Right cardiac atrium (tissue), 5 donors: Measurements from ENCODE around the gene C6orf58. TPM values are rescaled to one million over a fixed set of nuclear protein-coding genes. Genes with fewer than 3 reads are reported as not detected.

Experiments used
- ATAC-seq, 2 donors: fragments of 200-7000 bp; cut with Tn5 transposase; one replicate each; pipeline versions ENCODE4 v1.8.0 to v1.9.1; 2020; ENCODE audit warnings: moderate library complexity in 2 of 2, mild to moderate bottlenecking in 1 of 2
- DNase-seq, 3 donors: peaks; one replicate each; pipeline ENCODE4 v3.0.0-alpha.2; 2020
- H3K27ac ChIP-seq: one replicate; pipeline ENCODE4 v1.5.1; 2013; ENCODE audit warnings: mild to moderate bottlenecking, low read length, control low read depth, moderate library complexity
- H3K27me3 ChIP-seq: one replicate; pipeline ENCODE4 v1.6.1; 2013; ENCODE audit not compliant: control insufficient read depth, insufficient read depth
- H3K4me1 ChIP-seq: one replicate; pipeline ENCODE4 v1.6.1; 2013; ENCODE audit warnings: low read length; ENCODE audit not compliant: control insufficient read depth, insufficient read depth
- H3K4me3 ChIP-seq: one replicate; pipeline ENCODE4 v1.5.1; 2013; ENCODE audit warnings: low read length, control low read depth
- H3K9me3 ChIP-seq: one replicate; pipeline ENCODE4 v1.6.1; 2013; ENCODE audit warnings: low read length; ENCODE audit not compliant: control insufficient read depth
- WGBS: extraction: QIAGEN DNeasy Blood & Tissue Kit; methylation state at CpG from one replicate; pipeline ENCODE4 v1.1.7; 2013; 5-methylcytosine and 5-hydroxymethylcytosine counted together
- intact Hi-C, 4 donors: fragments of 100-400 bp; cut with DNase I; formaldehyde crosslinking; loops; one replicate each; pipeline versions ENCODE4 v1.11.0 to v1.14.0; 2022 to 2023
- polyA plus RNA-seq: library from polyadenylated mRNA; stranded (reverse); fragments of 200-250 nt; gene quantifications from one replicate; pipeline ENCODE4 v1.2.3, GENCODE V29; 2013
- total RNA-seq, 4 donors: library from RNA; stranded (reverse); fragmentation: NEBNext Ultra II Directional; extraction: Animal tissue kit (Norgen Biotek cat#: 25700); gene quantifications; one replicate each; pipeline ENCODE4 v1.2.1, GENCODE V29; 2021
- donor health status: healthy with polysubstance abuse.
- donor health status: DM: no; HTN: yes; CAD: no.
- donor health status: DM: no; HTN: no; CAD: no.
- donor health status: DM: no; HTN: yes; CAD: no; lungs with severe emphysema.
- donor health status: DM: yes; HTN: yes; CAD: no.

The C6orf58 gene
- total and polyA plus RNA-seq, 5 donors = not detected

DNA sequence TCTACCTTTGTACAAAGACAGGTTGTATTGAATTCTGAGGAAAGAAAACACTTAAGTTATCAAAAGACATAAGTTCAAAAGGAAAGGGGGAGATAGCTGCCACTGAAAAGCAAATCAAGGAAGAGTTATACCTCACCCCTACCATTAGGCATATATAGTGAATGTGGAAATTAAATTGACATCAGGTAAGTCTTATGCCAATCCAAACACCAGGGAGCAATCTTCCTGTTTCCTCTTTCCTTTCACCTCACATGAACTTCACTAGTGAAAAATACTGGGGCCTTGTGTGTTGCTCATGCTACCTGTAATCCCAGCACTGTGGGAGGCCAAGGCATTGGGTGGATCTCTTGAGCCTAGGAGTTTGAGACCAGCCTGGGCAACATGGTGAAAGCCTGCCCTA is 10.9 kb upstream of the C6orf58 start:
- no peaks in the 10 kb centered on the region for H3K27me3 ChIP-seq
- no peaks in the 10 kb centered on the region for H3K9me3 ChIP-seq
- H3K27ac ChIP-seq = no peak overlapping the region
- H3K4me1 ChIP-seq = no peaks in the 10 kb centered on the region
- DNase-seq (no peak), ATAC-seq (no peak)
- intact Hi-C loops = no loop called here
- no peak overlapping the region for H3K4me3 ChIP-seq

DNA sequence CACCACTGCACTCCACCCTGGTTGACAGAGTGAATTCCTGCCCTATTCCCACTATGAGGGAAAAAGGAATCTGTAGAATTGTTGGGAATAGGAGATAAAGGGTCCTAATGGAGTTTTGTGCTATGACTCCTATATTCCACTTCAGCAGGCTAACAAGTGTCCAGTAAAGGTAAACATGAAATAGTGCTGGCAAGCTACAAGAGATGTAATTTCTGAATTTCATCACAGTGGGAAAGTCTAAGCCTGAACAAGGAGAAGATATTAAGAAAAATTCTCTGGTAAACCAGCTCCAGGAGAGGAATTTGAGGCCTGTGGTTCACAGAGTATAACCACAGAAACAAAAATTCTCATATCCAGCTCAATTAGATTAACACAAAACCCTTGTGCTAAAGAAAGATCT is 10.3 kb upstream of the C6orf58 start:
- ATAC-seq = no peak
- DNase-seq = no peak
- no peaks in the 10 kb centered on the region for H3K9me3 ChIP-seq
- H3K4me3 ChIP-seq = no peak overlapping the region
- no peaks in the 10 kb centered on the region for H3K27me3 ChIP-seq
- no peak overlapping the region for H3K27ac ChIP-seq
- intact Hi-C loops = no loop called here
- no peaks in the 10 kb centered on the region for H3K4me1 ChIP-seq

DNA sequence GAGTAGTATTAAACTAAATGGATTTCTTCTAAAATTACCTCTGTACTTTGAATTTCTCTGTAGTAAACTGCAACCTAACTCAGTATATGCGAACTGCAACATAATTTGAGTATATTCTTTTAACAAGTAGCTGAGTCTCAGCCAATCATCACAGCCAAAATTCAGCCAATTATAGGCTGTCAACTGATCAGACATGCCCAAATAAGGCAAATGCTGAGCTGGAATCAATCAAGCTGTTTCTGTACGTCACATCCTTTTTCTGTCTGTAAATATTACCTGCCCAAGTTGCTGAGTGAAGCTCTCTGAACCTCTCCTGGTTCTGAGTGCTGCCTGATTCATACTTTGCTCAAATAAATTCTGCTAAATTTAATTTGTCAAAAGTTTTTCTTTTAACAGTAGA is 9.5 kb upstream of the C6orf58 start:
- no peak overlapping the region for H3K4me3 ChIP-seq
- H3K4me1 ChIP-seq = no peaks in the 10 kb centered on the region
- DNase-seq (no peak), ATAC-seq (no peak)
- H3K27me3 ChIP-seq = no peaks in the 10 kb centered on the region
- 68% methylated on average over 2 of the region's 2 CpGs for WGBS
- no peaks in the 10 kb centered on the region for H3K9me3 ChIP-seq
- intact Hi-C loops = no loop called here
- H3K27ac ChIP-seq = no peak overlapping the region

DNA sequence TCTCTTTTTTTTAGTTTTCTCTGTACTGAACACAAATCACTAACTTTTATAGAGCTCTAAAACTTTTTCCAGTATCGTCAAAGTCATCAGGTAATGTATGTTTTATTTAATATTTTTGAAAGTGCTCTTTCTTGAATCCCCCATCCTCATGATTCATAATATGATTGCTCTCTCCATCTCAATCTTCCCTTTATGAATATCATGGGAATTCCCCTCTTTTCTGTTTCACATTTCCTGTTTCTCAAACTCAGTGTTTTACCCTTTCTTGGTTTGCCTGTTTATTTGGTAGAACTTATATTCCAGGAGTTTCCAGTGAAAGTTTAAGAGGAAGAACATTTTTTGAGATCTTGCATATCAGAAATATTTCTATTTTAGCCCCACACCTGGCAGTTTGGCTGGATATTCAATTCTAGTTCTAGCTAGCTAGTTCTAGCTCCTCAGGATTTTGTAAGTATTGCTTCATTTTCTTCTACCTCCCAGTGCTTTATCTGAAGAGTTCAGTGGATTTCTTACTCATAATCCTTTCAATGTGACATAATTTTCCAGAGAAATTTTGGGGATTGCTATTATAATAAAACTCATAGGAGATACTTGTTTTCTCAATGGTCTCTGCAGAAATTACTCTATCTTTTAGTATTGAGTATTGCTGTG is 6.1 kb upstream of the C6orf58 start:
- H3K27me3 ChIP-seq = no peaks in the 10 kb centered on the region
- 66% methylated on average over 1 of the region's 1 CpG for WGBS
- DNase-seq (no peak), ATAC-seq (no peak)
- no peak overlapping the region for H3K27ac ChIP-seq
- no peaks in the 10 kb centered on the region for H3K9me3 ChIP-seq
- intact Hi-C loops = no loop called here
- no peaks in the 10 kb centered on the region for H3K4me1 ChIP-seq
- no peak overlapping the region for H3K4me3 ChIP-seq

DNA sequence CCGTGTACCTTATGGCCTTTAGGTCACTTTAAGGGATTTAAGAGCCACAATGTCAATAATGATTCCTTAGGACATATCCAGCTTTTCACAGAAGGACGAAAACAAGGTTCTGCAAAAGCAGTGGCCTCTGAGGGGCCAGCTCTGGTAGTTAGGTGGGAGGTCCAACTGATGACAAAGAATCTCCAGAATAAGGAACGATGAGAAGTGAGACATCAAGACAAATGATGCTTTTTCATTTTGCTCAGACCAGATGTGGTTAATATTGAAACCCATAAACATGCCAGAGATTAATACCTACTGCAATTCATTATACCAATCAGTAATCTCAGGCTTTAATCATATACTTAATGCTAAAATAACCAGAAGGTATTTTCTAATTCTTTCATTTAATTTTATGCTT is 1.9 kb downstream of the C6orf58 start:
- Histone ChIP-seq H3K4me1 (no peaks in the 10 kb centered on the region), H3K27me3 (no peaks in the 10 kb centered on the region), H3K27ac (no peak overlapping the region), H3K4me3 (no peak overlapping the region), H3K9me3 (no peaks in the 10 kb centered on the region)
- ATAC-seq (no peak), DNase-seq (no peak)
- intact Hi-C loops = no loop called here
- 60% methylated on average over 3 of the region's 3 CpGs for WGBS

DNA sequence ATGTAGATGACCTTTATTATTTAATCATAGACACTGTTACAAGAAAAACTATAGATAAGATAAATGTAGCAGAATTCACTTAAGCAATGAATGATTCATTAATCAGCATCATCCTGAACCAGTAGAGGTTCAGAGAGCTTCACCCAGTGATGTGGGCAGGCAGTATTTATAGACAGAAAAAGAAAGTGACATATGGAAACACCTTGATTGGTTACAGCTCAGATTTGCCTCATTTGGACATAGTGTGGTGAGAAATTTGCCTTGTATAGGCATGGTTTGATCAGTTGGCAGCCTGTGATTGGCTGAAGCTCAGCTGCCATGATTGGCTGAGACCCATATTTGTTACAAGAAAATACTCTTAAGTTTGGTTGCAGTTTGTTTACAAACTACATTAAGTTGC is 4.6 kb downstream of the C6orf58 start:
- Histone ChIP-seq H3K27ac (no peak overlapping the region), H3K27me3 (no peaks in the 10 kb centered on the region), H3K9me3 (no peaks in the 10 kb centered on the region), H3K4me1 (no peaks in the 10 kb centered on the region), H3K4me3 (no peak overlapping the region)
- intact Hi-C loops = no loop called here
- DNase-seq (no peak), ATAC-seq (no peak)

DNA sequence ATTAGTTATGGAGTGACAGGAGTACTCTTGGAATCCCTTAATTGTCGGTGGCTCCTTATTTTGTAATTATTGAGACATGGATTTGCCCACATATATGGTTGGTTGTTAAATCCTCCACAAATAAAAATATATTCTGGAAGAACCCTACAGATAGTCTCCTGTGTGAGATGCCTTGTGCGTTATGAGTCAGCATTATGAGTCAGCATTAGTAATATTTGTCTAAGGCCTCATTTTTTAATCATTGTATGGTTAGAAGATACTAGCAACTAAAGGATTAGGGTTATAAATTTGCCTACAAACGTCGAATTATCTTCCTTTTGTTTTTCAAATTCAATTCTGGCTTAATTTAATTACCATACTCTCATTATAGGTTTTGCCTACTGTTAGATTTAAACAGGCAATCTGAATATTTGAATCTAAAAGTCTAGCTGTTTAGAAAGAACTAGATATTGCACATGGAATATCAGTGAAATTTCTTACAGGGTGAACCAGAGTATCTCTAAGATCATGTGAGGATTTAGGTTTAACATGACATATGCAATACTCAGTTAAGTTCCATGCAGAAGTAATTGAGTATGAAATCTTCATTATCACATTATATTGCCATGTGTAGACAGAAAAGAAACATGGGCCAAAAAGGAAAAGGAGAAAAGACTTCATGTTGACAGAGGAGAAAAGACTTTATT is 5.9 kb downstream of the C6orf58 start:
- no peak for DNase-seq
- intact Hi-C loops = no loop called here
- 76% methylated on average over 4 of the region's 4 CpGs for WGBS
- no peaks in the 10 kb centered on the region for H3K27me3 ChIP-seq
- H3K27ac ChIP-seq = no peak overlapping the region
- H3K9me3 ChIP-seq = no peaks in the 10 kb centered on the region
- no peaks in the 10 kb centered on the region for H3K4me1 ChIP-seq
- no peak overlapping the region for H3K4me3 ChIP-seq
- ATAC-seq = no peak

DNA sequence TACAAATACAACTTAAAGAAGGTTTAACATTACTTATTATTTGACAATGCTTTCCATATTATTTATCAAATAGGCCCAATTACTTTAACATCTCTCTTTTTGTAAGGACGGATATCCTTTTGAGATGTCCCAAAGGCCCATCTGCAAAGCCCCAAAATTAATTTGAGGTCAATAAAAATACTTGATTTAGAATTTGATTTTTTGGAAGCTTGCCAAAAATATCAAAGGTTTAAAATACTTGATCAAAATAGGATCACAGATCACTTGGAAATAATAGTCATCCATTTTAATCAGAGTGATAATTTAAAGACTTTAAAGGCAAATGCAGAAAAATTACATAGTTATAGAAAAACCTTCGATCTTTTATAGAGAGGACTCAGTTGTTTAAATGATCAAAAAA is 8.1 kb downstream of the C6orf58 start:
- WGBS = 92% methylated on average over 2 of the region's 2 CpGs
- no peak overlapping the region for H3K4me3 ChIP-seq
- no peak for ATAC-seq
- H3K9me3 ChIP-seq = no peaks in the 10 kb centered on the region
- H3K27me3 ChIP-seq = no peaks in the 10 kb centered on the region
- DNase-seq = no peak
- H3K27ac ChIP-seq = no peak overlapping the region
- intact Hi-C loops = no loop called here
- no peaks in the 10 kb centered on the region for H3K4me1 ChIP-seq

DNA sequence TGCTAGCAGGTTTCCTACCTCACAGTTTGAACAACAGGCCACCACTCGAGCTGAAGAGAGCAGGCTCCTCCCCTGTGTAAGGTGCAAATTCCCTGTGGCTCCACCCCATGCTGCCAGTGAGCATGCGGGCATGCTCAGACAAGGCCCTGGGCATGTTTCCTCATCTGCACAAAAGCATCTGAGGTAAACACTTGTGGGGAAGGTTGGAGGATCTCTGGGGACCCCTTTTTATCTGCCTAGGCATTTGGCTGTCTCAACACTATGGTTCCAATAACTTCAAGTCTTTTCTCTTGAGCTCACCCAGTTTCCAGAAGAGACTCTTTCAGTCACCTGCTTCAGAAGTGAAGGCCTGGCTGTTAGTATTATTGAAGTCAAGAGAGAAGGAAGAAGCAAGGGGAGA is 9.4 kb downstream of the C6orf58 start:
- 30% methylated on average over 2 of the region's 2 CpGs for WGBS
- DNase-seq = no peak
- Histone ChIP-seq H3K4me3 (no peak overlapping the region), H3K4me1 (no peaks in the 10 kb centered on the region), H3K9me3 (no peaks in the 10 kb centered on the region), H3K27me3 (no peaks in the 10 kb centered on the region), H3K27ac (no peak overlapping the region)
- intact Hi-C loops = no loop called here
- no peak for ATAC-seq

DNA sequence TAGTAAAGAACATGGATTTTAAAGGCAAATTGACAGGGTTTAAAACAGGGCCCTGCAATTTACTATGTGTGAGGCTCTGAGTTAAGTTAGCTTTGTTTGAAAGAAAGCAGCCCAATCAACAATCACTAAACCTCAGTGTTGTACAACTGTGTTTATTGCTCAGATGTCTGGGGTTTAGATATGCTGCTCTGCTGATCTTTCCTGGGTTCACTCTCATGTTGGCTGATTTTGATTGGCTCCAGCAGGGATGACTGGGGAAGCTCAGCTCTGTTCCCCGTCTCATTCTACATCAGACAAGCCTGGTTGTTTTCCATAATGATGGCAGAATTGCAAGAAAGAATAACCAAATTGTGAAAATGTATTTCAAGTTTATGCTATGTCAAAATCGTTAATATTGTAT is 10.9 kb downstream of the C6orf58 start:
- no peak overlapping the region for H3K27ac ChIP-seq
- 61% methylated on average over 2 of the region's 2 CpGs for WGBS
- intact Hi-C loops = no loop called here
- no peak overlapping the region for H3K4me3 ChIP-seq
- H3K9me3 ChIP-seq = no peaks in the 10 kb centered on the region
- H3K4me1 ChIP-seq = no peaks in the 10 kb centered on the region
- DNase-seq (no peak), ATAC-seq (no peak)
- H3K27me3 ChIP-seq = no peaks in the 10 kb centered on the region

DNA sequence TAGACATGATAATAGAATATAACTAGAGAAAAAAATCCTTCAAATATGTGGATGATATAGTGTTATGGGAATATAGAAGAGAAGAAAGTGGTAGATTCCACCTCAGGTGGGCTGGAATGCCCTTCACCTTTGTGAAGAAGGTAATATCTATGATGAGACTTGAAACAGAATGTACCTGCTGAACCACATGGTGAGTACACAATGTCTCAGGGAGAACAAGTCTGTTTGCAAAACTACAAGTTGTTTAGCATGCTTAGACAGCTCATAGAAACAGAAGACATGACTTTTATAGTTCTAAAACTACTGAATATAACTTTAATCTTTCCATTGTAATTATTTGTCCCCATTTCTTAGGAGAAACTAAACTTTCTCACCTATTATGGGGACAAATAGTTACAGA is 12.2 kb downstream of the C6orf58 start:
- Histone ChIP-seq H3K4me1 (no peaks in the 10 kb centered on the region), H3K9me3 (no peaks in the 10 kb centered on the region), H3K27me3 (no peaks in the 10 kb centered on the region), H3K27ac (no peak overlapping the region), H3K4me3 (no peak overlapping the region)
- ATAC-seq (no peak), DNase-seq (no peak)
- intact Hi-C loops = no loop called here

DNA sequence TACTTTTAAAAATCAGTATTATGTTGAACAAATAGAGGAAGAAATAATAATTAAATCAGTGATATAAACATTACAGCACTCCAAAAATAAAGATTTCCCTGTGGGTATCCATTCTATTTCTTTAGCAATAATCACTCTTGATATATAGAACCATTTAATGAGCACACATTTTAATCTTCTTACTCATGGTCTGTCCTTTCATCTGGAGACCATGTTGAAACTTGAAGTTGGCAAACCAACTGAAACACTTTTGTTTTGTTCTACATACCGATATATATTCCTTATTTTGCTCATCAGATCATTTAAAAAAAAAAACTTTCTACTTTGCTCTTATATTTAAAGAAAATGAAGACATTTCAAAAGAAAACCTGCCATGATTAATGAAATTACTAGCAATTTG is 13.4 kb downstream of the C6orf58 start:
- intact Hi-C loops = no loop called here
- no peaks in the 10 kb centered on the region for H3K27me3 ChIP-seq
- 78% methylated on average over 1 of the region's 1 CpG for WGBS

More for the DNA sequence above, 13.4 kb downstream of the C6orf58 start:
- H3K4me3 ChIP-seq = no peak overlapping the region
- no peaks in the 10 kb centered on the region for H3K4me1 ChIP-seq
- DNase-seq = no peak
- H3K9me3 ChIP-seq = no peaks in the 10 kb centered on the region
- no peak for ATAC-seq
- H3K27ac ChIP-seq = no peak overlapping the region
